NCI-H510A treated with DMSO at 0.1 percent for 48 hours (cell line): ENCODE data around the gene FNIP2.
A peak's percentile ranks its signal among the peaks of the same experiment; 100 is the strongest.
"Not testable (repeated sequence)": the region's sequence is repeated elsewhere in the genome, so short reads cannot be mapped to it uniquely, and the experiment has no call there.

Experiments
- DNase-seq: peaks from one replicate; lab custom pipeline; 2025; lab: John Stamatoyannopoulos, UW

Gene FNIP2

DNA sequence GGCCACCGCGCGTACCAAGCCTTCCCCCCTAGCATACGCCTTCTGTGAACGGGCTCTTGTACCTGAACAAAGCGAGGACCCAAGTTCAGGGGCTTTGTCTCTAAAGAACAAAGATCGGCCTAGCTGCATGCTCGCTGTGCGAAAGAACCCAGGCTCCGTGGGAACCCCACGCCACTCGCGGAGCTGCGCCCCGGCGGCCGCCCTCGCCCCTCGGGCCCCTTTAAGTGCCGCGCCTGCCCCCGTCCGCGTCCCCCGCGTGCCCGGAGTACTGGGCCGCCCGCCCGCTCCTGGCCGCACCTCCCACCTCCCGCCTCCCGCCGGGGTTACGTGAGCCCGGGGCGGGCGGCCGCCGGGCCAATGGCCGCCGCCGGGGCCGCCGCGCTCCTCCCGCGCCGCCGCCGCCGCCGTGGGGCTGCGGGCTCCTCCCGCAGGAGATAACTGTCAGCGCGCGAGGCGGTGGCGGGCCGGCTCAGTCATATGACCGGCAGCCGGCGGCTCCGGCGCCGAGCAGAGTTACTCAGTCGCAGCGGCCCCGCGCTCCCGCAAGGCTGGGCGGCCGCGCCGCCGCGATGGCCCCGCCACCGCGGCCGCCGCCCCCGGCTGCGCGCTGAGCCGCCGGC lies at the start of gene FNIP2:
Gene FNIP2, plus strand, starts transcription at position 472 of the 620 bp plus-strand sequence. CDS start 187 bp downstream, outside the sequence.
- DNase-seq = peak; percentile 89

DNA sequence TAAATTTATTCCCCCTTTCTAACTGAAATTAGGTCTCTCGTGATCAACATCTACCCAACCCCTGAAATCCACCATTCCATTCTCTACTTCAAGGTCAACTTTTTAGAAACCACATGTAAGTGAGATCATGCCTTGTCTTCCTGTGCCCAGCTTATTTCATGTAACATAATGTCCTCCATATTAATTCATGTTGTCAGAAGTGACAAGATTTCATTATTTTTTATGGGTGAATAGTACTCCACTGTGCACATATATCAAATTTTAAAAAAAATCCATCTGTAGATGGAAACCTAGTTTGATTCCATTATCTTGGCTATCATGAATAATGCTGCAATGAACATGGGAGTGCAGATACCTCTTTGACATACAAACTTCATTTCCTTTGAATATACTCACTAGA lies 47.1 kb upstream of the FNIP2 start:
- no peak for DNase-seq

DNA sequence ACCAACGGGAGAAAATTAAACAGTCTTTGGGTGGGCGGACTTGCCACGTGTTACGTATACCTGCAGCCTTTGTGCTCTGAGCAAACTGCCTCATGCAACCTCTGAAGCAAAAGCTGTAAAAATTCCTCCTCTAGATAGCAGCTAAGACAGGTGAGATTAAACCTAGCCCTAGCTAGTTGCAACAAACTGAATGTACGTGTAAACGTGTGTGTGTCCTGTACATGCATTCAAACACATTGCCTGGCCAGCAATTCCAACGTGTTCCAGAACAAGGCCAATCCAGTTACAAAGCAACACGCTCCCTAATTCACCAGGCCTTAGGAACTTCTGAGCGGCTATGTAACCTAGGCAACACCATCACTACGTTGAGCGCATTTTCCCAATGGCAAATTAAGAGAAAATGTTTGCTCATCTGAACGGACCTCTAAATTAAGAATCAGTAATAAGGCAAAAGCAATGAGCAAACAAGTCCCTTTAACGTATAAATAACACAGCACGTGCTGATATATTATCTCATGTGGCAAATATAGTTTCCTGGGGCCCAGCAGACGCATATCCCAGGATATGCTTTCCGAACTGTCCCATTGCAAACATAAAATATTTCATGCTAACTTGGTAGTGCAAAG lies 46.4 kb upstream of the FNIP2 start:
- peak; percentile 4 for DNase-seq

DNA sequence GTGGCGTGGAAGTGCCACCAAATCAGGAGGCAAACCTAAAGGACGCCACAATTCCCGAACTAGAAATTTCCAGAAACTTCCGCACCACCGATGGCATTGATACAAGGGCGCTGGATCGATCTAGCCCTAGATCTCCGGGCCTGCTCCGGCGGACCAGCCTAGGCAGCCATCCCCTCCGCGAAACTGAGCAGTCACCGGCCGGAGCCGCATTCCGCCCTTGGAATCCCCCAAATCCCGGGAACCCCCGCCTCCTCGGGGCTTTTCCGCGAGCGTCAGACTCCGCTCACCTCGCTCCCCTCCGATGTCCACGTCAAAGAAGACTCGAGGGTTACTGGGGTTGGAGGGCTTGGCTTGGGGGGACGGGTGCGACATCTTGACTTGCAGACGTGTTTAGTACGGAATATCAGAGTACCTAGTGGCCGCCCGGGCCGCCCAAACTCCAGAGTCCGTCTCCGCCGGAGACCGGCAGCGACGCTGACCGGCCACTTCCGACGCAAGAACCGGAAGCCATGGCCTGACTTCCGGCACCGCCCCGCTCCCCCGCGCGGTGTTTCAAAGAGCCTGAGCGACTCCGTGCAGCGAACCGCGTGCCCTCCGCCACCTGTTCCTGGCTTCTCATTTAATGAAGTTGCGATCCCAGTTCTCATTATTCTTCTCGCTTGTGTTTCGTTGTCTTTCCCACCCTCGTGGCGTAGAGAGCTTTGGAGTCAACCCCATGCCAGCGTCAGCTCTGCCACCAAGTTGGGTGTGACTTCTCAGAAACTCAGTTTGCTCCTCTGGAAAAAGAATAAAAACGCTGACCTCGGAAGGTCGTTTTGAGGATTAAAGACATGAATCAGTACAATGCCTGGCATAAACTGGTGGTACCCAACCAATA lies 45.7 kb upstream of the FNIP2 start, which contains the start of gene PPID:
Gene PPID, minus strand, starts transcription at position 480 of the 877 bp plus-strand sequence. Its CDS starts 108 bp downstream, at position 372.
- DNase-seq = peak; percentile 73

DNA sequence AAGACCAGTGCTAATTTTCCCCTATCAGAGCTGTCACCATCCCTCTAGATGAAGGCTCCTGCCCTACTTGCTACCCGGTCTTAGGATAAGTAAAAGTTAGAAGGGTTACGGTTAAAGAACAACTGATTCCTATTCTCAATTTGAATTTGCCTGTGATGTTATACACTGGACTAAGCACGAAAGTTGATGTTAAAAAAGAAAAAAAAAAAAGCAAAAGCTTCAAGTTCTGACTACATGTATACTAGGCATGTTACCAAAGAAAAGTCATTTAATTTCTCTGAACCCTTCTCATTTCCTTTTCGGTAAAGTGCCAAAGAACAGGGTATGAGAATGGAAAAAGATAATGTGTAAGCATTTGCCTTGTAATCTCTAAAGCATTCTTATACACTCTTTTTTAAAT lies 44.2 kb upstream of the FNIP2 start:
- no peak for DNase-seq

GRCh38 chr4:158726633-158727032 lies 42.2 kb upstream of the FNIP2 start:
- DNase-seq = no peak

- no peak for DNase-seq
Measured at GRCh38 chr4:158728236-158728635, 40.6 kb upstream of the FNIP2 start.

DNA sequence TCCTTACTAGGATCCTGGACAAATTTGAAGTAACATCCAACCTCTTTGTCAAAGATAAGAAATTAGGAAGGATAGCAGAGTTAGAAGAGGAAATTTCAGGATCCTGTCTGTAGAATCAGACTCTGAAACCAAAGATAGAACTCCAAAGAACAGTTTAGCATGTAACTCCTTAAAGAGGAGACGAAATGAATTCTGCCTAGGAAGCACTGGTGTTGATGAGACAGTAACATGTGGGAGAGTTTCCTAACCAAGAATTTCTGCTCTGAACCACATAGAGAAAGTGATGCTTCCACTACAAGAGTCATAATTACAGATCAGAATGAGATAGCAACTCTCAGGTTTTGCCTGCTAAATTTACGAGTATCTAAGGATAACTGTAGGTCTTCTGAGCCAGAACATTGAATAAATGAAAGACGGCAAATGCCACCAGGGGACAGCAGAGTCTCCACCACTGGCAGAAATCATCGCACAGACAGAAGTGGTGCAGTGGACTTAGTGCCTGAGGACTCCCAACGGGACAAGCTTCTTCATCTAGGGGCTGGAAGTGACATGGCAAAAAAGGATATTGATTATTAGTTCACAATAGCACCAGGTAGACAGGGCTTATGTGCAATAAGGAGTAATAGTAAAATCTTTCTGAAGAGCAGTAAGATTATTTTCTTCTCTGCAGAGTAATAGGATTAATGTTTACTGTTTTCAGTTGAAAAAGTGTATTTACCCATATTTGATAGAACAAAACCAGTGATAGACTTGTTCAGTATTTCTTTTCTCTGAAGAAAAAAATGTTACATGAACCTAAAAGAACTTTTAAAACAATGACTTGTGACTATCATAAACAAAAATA lies 38.9 kb upstream of the FNIP2 start:
- peak; percentile 13 for DNase-seq

DNA sequence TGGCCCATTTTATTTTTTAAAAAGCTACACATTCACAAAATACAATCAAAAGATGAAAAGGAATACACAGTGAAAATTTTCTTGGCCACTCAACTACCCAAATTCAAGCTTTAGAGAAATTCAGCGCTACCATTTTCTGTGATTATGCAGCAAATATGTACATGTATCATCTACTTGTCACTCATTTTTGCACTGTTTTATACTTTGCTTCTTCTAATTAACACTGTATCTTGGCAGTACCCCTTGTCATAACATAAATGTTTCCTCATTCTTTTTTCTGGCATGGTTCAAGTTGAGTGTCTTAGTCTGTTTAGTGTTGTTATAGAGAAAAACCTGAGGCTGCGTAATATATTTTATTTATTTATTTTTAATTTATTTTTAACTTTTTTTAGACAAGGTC lies 30.0 kb upstream of the FNIP2 start:
- DNase-seq = no peak

- no peak for DNase-seq
Measured at GRCh38 chr4:158739600-158739999, 29.2 kb upstream of the FNIP2 start.

DNA sequence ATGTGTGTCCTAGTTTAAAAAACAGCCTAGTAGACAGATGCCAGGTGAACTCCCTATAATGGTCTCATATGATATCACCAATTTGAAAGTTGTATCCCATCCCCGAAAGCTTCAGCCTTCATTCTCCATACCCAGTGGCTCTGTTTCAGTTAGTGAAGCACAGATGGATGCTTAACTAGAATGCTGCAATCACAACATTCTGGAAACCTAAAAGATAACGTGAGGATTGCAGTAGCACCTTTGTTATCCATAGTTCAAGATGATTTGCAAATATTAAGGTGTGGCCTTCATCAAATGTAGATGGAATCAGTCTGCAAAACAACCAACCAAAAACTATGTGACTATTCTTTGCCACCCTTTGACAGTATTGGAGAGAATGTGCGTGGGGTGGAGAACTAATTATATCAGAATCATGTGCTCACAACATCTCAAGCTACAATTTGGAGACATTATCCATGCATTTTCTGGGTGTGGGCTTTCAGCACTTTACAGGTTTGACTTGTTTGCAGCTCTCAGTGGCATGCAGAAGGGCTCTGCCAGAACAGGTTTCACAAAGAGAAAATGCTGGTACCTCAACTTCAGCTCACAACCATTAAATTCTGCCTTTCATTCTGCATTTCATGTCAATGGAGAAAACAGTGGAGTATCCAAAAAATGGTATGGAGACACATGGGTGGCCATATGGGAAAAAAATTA lies 27.4 kb upstream of the FNIP2 start:
- no peak for DNase-seq

DNA sequence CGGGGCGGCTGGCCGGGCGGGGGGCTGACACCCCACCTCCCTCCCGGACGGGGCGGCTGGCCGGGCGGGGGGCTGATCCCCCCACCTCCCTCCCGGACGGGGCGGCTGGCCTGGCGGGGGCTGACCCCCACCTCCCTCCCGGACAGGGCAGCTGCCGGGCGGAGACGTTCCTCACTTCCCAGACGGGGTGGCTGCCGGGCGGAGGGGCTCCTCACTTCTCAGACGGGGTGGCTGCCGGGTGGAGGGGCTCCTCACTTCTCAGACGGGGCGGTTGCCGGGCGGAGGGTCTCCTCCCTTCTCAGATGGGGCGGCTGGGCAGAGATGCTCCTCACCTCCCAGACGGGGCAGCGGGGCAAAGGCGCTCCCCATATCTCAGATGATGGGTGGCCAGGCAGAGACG lies 22.3 kb upstream of the FNIP2 start:
- DNase-seq = not testable (repeated sequence)

- no peak for DNase-seq
Measured at GRCh38 chr4:158750379-158750778, 18.4 kb upstream of the FNIP2 start.

- no peak for DNase-seq
Measured at GRCh38 chr4:158754385-158755180, 14.2 kb upstream of the FNIP2 start.

DNA sequence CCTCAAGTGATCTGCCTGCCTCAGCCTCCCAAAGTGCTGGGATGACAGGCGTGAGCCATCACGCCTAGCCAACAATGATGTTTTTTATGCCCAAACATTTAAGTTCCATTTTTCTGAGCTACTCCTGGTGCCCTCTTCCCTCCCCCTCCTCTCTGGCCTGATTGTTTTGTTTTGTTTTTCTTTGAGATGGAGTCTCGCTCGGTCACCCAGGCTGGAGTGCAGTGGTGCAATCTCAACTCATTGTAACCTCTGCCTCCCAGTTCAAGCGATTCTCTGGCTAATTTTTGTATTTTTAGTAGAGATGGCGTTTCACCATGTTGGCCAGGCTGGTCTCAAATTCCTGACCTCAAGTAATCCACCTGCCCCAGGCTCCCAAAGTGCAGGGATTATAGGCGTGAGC lies 13.0 kb upstream of the FNIP2 start:
- not testable (repeated sequence) for DNase-seq

GRCh38 chr4:158756588-158756987 lies 12.2 kb upstream of the FNIP2 start:
- DNase-seq = no peak

DNA sequence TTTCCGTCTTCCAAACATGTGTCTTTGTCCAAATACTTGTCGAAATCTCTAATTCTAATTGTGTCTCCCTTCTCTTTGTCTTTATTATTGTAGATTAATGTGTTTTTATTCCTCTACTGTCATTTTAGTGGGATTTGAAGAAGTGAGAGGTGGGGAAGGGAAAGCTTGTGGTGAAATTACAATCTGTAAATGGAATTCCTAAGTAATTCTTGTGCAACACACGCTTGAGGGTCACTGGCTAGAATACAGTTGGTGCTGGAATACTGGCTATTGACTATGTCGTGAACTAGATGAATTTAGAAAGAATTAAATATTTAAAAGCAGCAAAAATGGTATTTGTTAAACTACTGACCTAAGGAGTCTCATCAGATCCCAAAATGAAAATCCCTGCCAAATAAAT lies 10.7 kb upstream of the FNIP2 start:
- DNase-seq = no peak

- no peak for DNase-seq
Measured at GRCh38 chr4:158758703-158759102, 10.1 kb upstream of the FNIP2 start.

GRCh38 chr4:158759539-158759938 lies 9.3 kb upstream of the FNIP2 start:
- DNase-seq = not testable (repeated sequence)

DNA sequence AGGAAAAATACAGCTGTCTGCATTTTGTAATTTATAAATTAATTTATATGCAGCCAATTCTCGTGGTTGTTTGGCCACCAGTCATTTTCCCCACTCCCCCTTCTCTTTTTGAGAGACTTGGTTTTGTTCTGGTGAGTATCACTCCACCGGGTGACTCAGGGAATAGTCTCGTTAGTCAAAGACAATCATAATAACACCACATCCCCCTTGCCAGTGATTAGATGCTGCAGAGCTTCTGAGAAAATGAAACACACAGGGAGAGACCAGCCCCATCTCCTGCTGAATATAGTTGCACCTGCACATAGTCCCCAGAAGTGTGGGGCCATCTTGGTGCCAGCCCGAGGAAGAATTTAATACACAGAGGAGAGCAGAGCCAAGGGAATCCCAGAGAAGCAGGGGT lies 8.0 kb upstream of the FNIP2 start:
- DNase-seq = no peak
